Raji (cell line): ENCODE data around the gene RTN4RL1.

Source experiments
- POLR2A ChIP-seq: IDR thresholded peaks from 2 replicates; pipeline ENCODE4 v1.6.1; 2011; ENCODE audit warnings: low read depth, low read length, control low read depth; ENCODE audit not compliant: insufficient read depth

The RTN4RL1 gene

GRCh38 chr17:1985686-1986085 lies 39.4 kb downstream of the RTN4RL1 start:
- no peak for TF ChIP-seq POLR2A

- no peak for TF ChIP-seq POLR2A
Measured at GRCh38 chr17:1985093-1985492, 40.0 kb downstream of the RTN4RL1 start.

- TF ChIP-seq POLR2A = no peak
Measured at GRCh38 chr17:1980665-1981250, 44.4 kb downstream of the RTN4RL1 start.

GRCh38 chr17:1979182-1979985 lies 45.8 kb downstream of the RTN4RL1 start:
- no peak for TF ChIP-seq POLR2A

GRCh38 chr17:1978396-1978949 lies 46.7 kb downstream of the RTN4RL1 start:
- TF ChIP-seq POLR2A = no peak

- no peak for TF ChIP-seq POLR2A
Measured at GRCh38 chr17:1977583-1978395, 47.3 kb downstream of the RTN4RL1 start.

GRCh38 chr17:1976683-1977064 lies 48.5 kb downstream of the RTN4RL1 start:
- TF ChIP-seq POLR2A = no peak

GRCh38 chr17:1976000-1976682 lies 49.0 kb downstream of the RTN4RL1 start:
- no peak for TF ChIP-seq POLR2A

- TF ChIP-seq POLR2A = no peak
Measured at GRCh38 chr17:1975573-1975972, 49.6 kb downstream of the RTN4RL1 start.

GRCh38 chr17:1972487-1973160 lies 52.5 kb downstream of the RTN4RL1 start:
- no peak for TF ChIP-seq POLR2A

GRCh38 chr17:1970843-1971384 lies 54.2 kb downstream of the RTN4RL1 start:
- TF ChIP-seq POLR2A = no peak

- TF ChIP-seq POLR2A = no peak
Measured at GRCh38 chr17:1969712-1970111, 55.4 kb downstream of the RTN4RL1 start.

GRCh38 chr17:1967213-1967612 lies 57.9 kb downstream of the RTN4RL1 start:
- no peak for TF ChIP-seq POLR2A

- no peak for TF ChIP-seq POLR2A
Measured at GRCh38 chr17:1966274-1967086, 58.7 kb downstream of the RTN4RL1 start.
